DMS153 (cell line): ENCODE data around the gene SCAF11.
"Not testable (repeated sequence)": the region's sequence is repeated elsewhere in the genome, so short reads cannot be mapped to it uniquely, and the experiment has no call there.

ENCODE experiments used
- DNase-seq: peaks from one replicate; lab custom pipeline; 2025; lab: John Stamatoyannopoulos, UW

SCAF11 gene

GRCh38 chr12:45990468-45991283 is at the start of gene SCAF11:
SCAF11 (minus strand) TSS chr12:45990574; CDS start chr12:45964167, 26,407 bp downstream.
- DNase-seq = peak; percentile 99

DNA sequence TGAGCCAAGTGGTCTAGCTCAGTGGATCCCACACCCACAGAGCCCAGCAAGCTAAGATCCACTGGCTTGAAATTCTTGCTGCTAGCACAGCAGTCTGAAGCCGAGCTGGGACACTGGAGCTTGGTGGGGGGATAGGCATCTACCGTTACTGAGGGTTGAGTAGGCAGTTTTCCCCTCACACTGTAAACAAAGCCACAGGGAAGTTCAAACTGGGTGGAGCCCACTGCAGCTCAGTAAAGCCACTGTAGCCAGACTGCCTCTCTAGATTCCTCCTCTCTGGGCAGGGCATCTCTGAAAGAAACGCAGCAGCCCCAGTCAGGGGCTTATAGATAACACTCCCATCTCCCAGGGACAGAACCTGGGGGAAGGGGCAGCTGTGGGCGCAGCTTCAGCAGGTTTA is 46.7 kb upstream of the SCAF11 start:
- DNase-seq = not testable (repeated sequence)

DNA sequence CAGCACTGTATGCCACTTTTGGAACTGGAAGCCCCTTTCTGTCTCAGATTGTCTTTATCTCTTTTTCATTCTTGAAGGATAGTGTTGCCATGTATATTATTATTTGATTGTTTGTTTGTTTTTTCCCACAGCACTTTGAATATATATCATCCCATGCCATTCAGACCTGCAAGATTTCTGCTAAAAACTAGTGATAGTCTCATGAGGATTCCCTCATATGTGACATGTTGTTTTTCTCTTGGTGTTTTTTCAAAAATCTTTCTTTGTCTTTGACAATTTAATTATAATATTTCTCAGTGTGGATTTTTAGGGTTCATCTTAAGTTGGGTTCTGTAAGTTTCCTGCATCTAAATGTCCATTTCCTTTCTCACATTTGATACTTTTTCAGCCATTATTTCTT is 36.8 kb upstream of the SCAF11 start:
- no peak for DNase-seq

- DNase-seq = no peak
Measured at GRCh38 chr12:46024099-46024498, 33.7 kb upstream of the SCAF11 start.

GRCh38 chr12:46020768-46021167 is 30.4 kb upstream of the SCAF11 start:
- no peak for DNase-seq

DNA sequence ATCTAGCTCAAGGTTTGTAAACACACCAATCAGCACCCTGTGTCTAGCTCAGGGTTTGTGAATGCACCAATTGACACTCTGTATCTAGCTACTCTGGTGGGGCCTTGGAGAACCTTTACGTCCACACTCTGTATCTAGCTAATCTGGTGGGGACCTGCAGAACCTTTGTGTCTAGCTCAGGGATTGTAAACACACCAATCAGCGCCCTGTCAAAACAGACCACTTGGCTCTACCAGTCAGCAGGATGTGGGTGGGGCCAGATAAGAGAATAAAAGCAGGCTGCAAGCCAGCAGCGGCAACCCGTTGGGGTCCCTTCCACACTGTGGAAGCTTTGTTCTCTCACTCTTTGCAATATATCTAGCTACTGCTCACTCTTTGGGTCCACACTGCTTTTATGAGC is 28.3 kb upstream of the SCAF11 start:
- DNase-seq = not testable (repeated sequence)

GRCh38 chr12:46017866-46018375 is 27.5 kb upstream of the SCAF11 start:
- DNase-seq = not testable (repeated sequence)

DNA sequence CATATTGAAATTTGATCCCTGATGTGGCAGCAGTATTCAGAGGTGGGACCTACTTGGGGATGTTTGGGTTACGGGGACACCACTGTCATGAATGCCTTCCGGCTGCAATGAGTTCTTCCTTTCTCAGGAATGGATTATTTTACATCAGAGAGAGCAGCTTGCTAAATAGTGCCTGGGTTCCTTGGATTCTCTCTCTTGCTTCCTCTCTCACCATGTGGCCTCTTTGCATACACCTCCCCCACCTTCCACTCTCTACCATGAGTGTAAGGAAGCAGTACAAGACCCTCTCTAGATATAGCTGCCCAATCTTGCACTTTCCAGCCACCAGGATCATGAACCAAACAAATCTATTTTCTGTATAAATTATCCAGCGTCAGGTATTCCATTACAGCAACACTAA is 15.4 kb upstream of the SCAF11 start:
- DNase-seq = no peak

DNA sequence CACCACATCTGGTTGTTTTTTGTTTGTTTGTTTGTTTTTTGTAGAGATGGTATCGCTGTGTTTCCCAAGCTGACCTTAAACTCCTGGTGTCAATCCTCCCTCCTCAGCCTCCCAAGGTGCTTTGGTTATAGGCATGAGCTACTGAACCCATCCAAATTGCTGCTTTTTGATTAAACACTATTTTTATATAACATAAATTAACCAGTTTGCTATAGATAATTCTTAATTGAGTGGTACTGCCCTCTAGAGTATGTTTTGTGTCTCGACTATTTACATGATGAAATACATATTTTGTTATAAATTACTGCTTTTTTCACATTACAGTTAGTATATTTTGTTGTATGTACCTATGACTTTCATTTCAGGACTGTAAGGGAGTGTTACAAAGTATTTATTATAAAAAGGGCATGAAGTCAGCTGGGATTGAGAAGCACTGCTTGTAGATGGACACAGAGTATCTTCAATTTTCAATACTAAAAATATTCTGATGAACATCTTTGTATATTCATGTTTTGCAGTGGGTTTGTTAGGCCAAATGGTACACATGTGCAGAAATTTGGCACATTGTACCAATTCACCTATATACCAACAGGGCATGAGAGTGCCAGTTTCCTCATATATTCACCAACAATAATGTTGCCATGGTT is 14.9 kb upstream of the SCAF11 start:
- DNase-seq = no peak

GRCh38 chr12:46004715-46005114 is 14.3 kb upstream of the SCAF11 start:
- DNase-seq = no peak

GRCh38 chr12:46000076-46000475 is 9.7 kb upstream of the SCAF11 start:
- DNase-seq = not testable (repeated sequence)

DNA sequence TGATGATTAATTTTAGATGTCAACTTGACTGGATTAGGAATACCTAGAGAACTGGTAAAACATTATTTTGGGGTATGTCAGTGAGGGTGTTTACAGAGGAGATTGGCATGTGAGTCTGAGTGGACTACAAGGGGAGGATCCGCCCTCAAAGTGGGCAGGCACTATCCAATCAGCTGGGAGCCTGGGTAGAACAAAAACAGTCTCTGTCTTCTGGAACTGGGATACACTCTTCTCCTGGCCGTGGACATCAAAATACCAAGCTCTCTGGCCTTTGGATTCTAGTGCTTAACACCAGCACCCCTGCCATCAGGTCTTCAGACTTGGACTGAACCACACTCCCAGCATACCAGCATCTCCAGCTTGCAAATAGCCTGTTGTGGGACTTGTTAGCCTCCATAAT is 4.4 kb upstream of the SCAF11 start:
- DNase-seq = no peak

DNA sequence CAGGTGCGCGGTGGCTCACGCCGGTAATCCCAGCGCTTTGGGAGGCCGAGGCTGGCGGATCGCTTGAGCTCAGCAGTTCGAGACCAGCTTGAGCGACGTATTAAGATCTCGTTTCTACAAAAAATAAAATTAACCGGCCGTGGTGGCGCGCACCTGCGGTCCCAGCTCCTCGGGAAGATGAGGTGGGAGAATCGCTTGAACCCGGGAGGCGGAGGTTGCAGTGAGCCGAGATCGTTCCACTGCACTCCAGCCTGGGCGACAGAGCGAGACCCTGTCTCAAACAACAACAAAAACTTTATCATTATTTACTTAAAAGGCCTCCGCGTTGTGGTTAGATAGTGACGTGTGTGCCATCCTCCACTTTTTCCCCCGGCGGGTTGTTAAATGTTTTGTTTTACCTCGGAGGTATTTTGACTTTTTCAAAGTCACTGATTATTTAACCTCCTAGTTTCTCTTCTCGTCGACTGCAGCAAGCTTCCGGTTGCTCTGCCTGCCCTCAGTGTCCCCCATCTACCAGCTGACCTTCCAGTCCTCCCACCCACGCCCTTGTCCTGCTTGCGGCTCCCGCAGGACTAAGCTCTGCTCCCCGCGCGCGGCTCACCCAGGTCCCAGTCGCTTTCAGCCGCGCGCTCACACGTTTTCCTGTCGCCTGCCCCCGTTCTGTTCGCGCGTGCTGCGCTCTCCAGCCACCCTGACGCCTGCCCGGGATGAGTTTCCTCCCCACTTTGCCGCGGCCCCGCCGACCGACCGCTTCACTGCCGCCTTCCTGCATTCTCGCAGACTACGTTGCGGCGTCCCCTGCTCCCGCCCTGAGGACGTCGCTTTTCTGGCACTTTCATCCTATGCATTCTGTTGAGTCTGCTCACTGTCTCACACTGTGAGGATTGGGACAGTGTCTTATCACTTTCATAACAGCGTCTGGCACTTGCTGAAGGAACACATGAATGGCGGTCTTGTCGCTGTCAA is 1.2 kb upstream of the SCAF11 start:
- peak; percentile 66 for DNase-seq

DNA sequence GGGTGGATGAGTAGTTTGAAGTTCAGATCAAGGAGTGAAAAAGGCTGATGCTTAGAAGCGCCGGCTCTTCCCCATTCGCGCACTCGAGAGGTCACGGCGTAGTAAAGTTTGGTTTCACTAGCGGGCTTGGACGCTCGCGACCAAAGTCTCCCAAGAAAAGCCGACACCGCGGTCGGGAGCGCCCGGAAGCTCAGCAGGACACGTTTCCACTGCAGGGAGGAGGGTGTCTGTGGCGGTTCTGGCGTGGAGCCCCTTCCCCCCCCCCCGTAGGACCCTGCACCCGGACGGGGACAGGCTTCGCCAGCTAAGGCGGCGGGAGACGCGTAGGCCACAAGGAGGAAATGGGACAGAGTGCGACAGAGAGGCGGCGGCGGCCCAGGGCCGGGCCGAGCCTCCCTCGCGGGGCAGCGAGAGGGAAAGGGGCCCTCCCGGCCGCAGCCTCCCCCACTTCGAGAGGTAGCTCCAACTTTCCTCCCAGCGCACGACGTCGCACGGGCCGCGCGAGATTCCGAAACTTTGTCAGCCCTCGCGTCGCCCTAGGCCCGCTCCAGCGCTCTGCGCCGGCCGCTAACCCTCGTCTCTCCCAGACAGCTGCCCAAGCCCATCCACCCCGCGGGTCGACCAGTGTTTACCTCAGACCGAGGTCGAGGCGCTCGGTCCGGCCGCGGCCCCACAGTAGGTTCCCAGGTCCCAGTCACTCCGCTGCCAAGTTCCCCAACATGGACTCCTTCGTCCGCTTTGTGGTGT is 480 bp downstream of the SCAF11 start:
- DNase-seq = peak; percentile 19

DNA sequence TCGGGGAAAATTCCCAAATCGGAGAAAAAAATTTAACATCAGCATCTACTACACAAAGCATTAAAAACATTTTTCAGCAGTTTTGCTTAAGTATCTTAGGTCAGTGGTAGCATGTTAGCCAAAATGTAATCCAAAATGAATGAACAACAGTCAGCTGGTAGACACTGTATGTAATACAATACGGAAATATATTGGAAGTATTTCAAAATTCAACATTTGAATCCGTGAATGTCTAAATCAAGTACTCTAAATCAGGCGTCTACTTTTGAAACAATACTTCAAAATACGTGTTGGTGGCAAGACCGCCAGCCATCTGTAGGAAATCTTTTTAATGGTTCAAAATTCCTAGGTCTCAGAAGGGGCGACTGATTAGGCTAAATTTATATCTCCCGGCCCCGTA is 1.1 kb downstream of the SCAF11 start:
- no peak for DNase-seq

DNA sequence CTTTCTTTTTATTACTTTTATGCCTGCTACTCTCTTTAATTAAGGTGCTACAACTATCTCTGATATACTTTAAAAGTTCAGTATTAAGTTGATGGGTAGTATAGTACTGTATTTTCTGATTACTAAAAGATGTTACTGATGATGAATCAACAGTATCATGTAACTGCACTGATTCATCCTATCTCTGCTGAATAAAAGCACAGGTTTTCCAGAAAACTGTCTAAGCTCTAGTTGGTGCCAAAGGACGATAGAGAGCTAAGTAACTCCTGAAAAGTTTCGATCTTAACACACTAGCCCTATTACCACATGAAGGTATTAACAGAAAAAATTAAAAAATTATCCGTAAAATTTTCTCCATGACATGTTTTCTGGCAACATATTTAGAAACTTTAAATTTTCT is 2.1 kb downstream of the SCAF11 start:
- no peak for DNase-seq

GRCh38 chr12:45987340-45987727 is 3.0 kb downstream of the SCAF11 start:
- DNase-seq = no peak

GRCh38 chr12:45986641-45987339 is 3.6 kb downstream of the SCAF11 start:
- no peak for DNase-seq

GRCh38 chr12:45981075-45981837 is 9.1 kb downstream of the SCAF11 start:
- no peak for DNase-seq

- no peak for DNase-seq
Measured at GRCh38 chr12:45980540-45980939, 9.8 kb downstream of the SCAF11 start.
